ENCODE results near the gene WDR47. TPM values are rescaled to one million over a fixed set of nuclear protein-coding genes. Genes with fewer than 3 reads are reported as not detected.
"Not testable (repeated sequence)": the region's sequence is repeated elsewhere in the genome, so short reads cannot be mapped to it uniquely, and the experiment has no call there.

WDR47 gene
- total RNA-seq, 2 experiments from 2014 or later: 7.2 to 8.4 TPM

DNA sequence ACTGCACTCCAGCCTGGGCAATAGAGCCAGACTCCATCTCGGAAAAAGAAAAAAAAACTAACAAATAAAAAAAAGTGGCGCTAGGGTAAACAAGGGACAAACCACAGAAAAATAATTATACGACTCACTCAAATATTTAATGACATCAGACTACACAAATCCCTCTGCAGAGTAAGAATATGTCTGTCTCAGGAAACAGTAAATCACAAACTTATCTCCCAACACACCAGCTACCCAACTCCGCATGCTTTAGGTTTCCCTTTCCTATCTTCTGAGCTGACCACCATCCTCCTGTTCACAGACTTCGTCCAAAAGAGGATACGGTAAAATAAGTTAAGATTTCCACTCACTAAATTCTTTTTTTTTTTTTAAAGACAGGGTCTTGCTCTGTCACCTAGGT lies 16.2 kb downstream of the WDR47 start:
- TF ChIP-seq CTCF (IDR thresholded peaks at IDR 0.05): no peak
- intact Hi-C loops (cut with micrococcal nuclease): no loop called here
- ChIA-PET POLR2A (no interaction called here), CTCF (no interaction called here)
- peaks cover 2% of the 10 kb centered on the region for H3K4me1 Mint-ChIP-seq (ENCODE audit: low read depth)
- no peak overlapping the region for H3K4me3 Mint-ChIP-seq
- no peak for DNase-seq
- no peak overlapping the region for H3K27ac Mint-ChIP-seq
- H3K27me3 Mint-ChIP-seq: no peaks in the 10 kb centered on the region
- no peaks in the 10 kb centered on the region for H3K9me3 Mint-ChIP-seq
- no peak for ATAC-seq
- H3K36me3 Mint-ChIP-seq (ENCODE audit: low read depth): no peaks in the 10 kb centered on the region

- ATAC-seq (no peak), DNase-seq (no peak)
- H3K36me3 Mint-ChIP-seq (ENCODE audit: low read depth): no peaks in the 10 kb centered on the region
- no peak overlapping the region for H3K27ac Mint-ChIP-seq
- no peak for TF ChIP-seq CTCF (IDR thresholded peaks at IDR 0.05)
- CTCF ChIA-PET: interaction anchor here (0.6 kb wide), 1 partner anchor 79 kb away, joined by 3 read pairs; no protein-coding TSS in a partner anchor
- no peaks in the 10 kb centered on the region for H3K27me3 Mint-ChIP-seq
- POLR2A ChIA-PET: interaction anchor here (0.7 kb wide), 1 partner anchor 21 kb away, joined by 3 read pairs; no protein-coding TSS in a partner anchor
- no peak overlapping the region for H3K4me3 Mint-ChIP-seq
- intact Hi-C loops (cut with micrococcal nuclease): no loop called here
- peaks cover 2% of the 10 kb centered on the region for H3K4me1 Mint-ChIP-seq (ENCODE audit: low read depth)
- H3K9me3 Mint-ChIP-seq: no peaks in the 10 kb centered on the region
These were observed 17.3 kb downstream of the WDR47 start for GRCh38 chr1:109024646-109025045.

GRCh38 chr1:109020693-109021257 lies 21.1 kb downstream of the WDR47 start:
- no peak for DNase-seq
- peaks cover 2% of the 10 kb centered on the region for H3K4me1 Mint-ChIP-seq (ENCODE audit: low read depth)
- peaks cover 12% of the 10 kb centered on the region for H3K36me3 Mint-ChIP-seq (ENCODE audit: low read depth)
- H3K4me3 Mint-ChIP-seq: no peak overlapping the region
- H3K9me3 Mint-ChIP-seq: peaks cover 2% of the 10 kb centered on the region
- no peaks in the 10 kb centered on the region for H3K27me3 Mint-ChIP-seq
- no peak overlapping the region for H3K27ac Mint-ChIP-seq
- TF ChIP-seq CTCF (IDR thresholded peaks at IDR 0.05): no peak
- no peak for ATAC-seq
- CTCF ChIA-PET: interaction anchor here (0.9 to 1.8 kb wide), 2 partner anchors 92 to 123 kb away, joined by 3 to 4 read pairs; a partner anchor contains a TSS
- intact Hi-C loops (cut with micrococcal nuclease): no loop called here
- POLR2A ChIA-PET: no interaction called here

DNA sequence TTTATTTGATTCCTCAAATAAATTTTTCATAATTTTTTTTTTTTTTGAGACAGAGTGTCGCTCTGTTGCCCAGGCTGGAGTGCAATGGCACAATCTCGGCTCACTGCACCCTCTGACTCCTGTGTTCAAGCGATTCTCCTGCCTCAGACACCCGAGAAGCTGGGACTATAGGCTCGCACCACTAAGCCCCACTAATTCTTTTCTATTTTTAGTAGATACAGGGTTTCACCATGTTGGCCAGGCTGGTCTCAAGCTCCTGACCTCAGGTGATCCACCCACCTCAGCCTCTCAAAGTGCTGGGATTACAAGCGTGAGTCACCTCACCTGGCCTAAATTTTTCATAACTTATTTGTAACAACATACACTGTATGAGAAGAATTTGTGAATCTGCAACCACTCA lies 24.2 kb downstream of the WDR47 start:
- intact Hi-C loops (cut with micrococcal nuclease); H3K4me3 Mint-ChIP-seq; H3K9me3 Mint-ChIP-seq; H3K27ac Mint-ChIP-seq; ATAC-seq; H3K27me3 Mint-ChIP-seq; H3K4me1 Mint-ChIP-seq (ENCODE audit: low read depth); DNase-seq; POLR2A ChIA-PET: not testable (repeated sequence)
- H3K36me3 Mint-ChIP-seq (ENCODE audit: low read depth): peaks cover 16% of the 10 kb centered on the region
- CTCF ChIA-PET: interaction anchor here (0.6 to 1.9 kb wide), 4 partner anchors 11 to 33 kb away, joined by 3 to 4 read pairs (median 3); no protein-coding TSS in a partner anchor

- TF ChIP-seq CTCF (IDR thresholded peaks at IDR 0.05): no peak
- CTCF ChIA-PET: interaction anchor here (0.6 to 1.9 kb wide), 4 partner anchors 11 to 96 kb away, joined by 3 to 4 read pairs (median 4); a partner anchor contains a TSS
- DNase-seq (no peak), ATAC-seq (no peak)
- no peaks in the 10 kb centered on the region for H3K4me1 Mint-ChIP-seq (ENCODE audit: low read depth)
- H3K27ac Mint-ChIP-seq: no peak overlapping the region
- POLR2A ChIA-PET: no interaction called here
- no peaks in the 10 kb centered on the region for H3K27me3 Mint-ChIP-seq
- H3K9me3 Mint-ChIP-seq: peaks cover 2% of the 10 kb centered on the region
- no peak overlapping the region for H3K4me3 Mint-ChIP-seq
- intact Hi-C loops (cut with micrococcal nuclease): no loop called here
- peaks cover 16% of the 10 kb centered on the region for H3K36me3 Mint-ChIP-seq (ENCODE audit: low read depth)
These were observed 24.8 kb downstream of the WDR47 start for GRCh38 chr1:109017134-109017533.
